MCF 10A (cell line): Measurements from ENCODE around the gene GLRA2. TPM values are rescaled to one million over a fixed set of nuclear protein-coding genes. Genes with fewer than 3 reads are reported as not detected.
A peak's percentile ranks its signal among the peaks of the same experiment; 100 is the strongest.

Experiments used
- Bru-seq: library from RNA; stranded (reverse); fragments of 400-500 nt; gene quantifications from one replicate; lab custom pipeline; 2021; lab: Mats Ljungman, UMichigan
- BruChase-seq, 2 experiments: library from RNA; stranded (reverse); fragments of 400-500 nt; gene quantifications; one replicate each; lab custom pipeline; 2021; lab: Mats Ljungman, UMichigan
- BruUV-seq: library from RNA; stranded (reverse); fragments of 400-500 nt; replicated peaks from 2 replicates; lab custom pipeline; 2021; lab: Mats Ljungman, UMichigan
- CTCF ChIA-PET: fragments of 300-600 bp; sonication (Branson Sonifier 250); formaldehyde crosslinking; extraction: SDS; loops from one replicate; lab custom pipeline; 2021; ENCODE audit warnings: antibody characterized with exemption, inconsistent platforms; lab: Yijun Ruan, JAX
- POLR2A ChIA-PET: fragments of 300-600, 350-650 bp; sonication (Branson Sonifier 250); formaldehyde crosslinking; extraction: SDS; loops from one replicate; lab custom pipeline; 2020; ENCODE audit warnings: antibody characterized with exemption, inconsistent platforms; lab: Yijun Ruan, JAX
- DNase-seq: peaks from one replicate; pipeline ENCODE4 v3.0.0-alpha.2; 2018; ENCODE audit not compliant: unreplicated experiment
- H3K27ac Mint-ChIP-seq: one replicate; pipeline ENCODE4 v1.8.0; 2022; ENCODE audit warnings: mild to moderate bottlenecking, low read depth, mixed read lengths; ENCODE audit not compliant: unreplicated experiment
- H3K27me3 Mint-ChIP-seq: one replicate; pipeline ENCODE4 v1.8.0; 2022; ENCODE audit warnings: mixed read lengths; ENCODE audit not compliant: insufficient read depth, unreplicated experiment
- H3K36me3 Mint-ChIP-seq: one replicate; pipeline ENCODE4 v1.8.0; 2022; ENCODE audit warnings: mild to moderate bottlenecking, moderate library complexity, mixed read lengths; ENCODE audit not compliant: insufficient read depth, unreplicated experiment
- H3K4me1 Mint-ChIP-seq: one replicate; pipeline ENCODE4 v1.8.0; 2022; ENCODE audit warnings: mixed read lengths; ENCODE audit not compliant: insufficient read depth, unreplicated experiment
- H3K4me3 Mint-ChIP-seq: one replicate; pipeline ENCODE4 v1.8.0; 2022; ENCODE audit warnings: mild to moderate bottlenecking, moderate library complexity, mixed read lengths; ENCODE audit not compliant: unreplicated experiment
- H3K9me3 Mint-ChIP-seq: one replicate; pipeline ENCODE4 v1.8.0; 2022; ENCODE audit warnings: mixed read lengths; ENCODE audit not compliant: unreplicated experiment
- CTCF ChIP-seq: fragments of 200-600 bp; IDR thresholded peaks from one replicate; pipeline ENCODE4 v1.8.0; 2022; ENCODE audit warnings: antibody characterized with exemption, mild to moderate bottlenecking; ENCODE audit not compliant: unreplicated experiment
- intact Hi-C: fragments of 100-400 bp; cut with micrococcal nuclease; formaldehyde crosslinking; loops from 2 replicates; pipeline ENCODE4 v1.14.1; 2022
- long read RNA-seq: library from polyadenylated mRNA; stranded (forward); transcript quantifications from one replicate; pipeline ENCODE4 v2.0.0, GENCODE V29; 2022
- total RNA-seq: library from RNA; stranded (reverse); gene quantifications from 2 replicates; pipeline ENCODE4 v1.2.3, GENCODE V29; 2022

The GLRA2 gene
- not detected in 2 replicates for total RNA-seq
- Bru-seq, nascent RNA: not detected
- percentile 3 among the genes with signal in this experiment for BruChase-seq, experiment 1, labeled RNA remaining after a 6-hour chase
- BruChase-seq, experiment 2, labeled RNA remaining after a 2-hour chase: percentile 3 among the genes with signal in this experiment
- long read RNA-seq: 0 reads

GRCh38 chrX:14529290-14529989, at the start of gene GLRA2:
GLRA2 (plus strand) TSS chrX:14529536; CDS start chrX:14530058, 522 bp downstream.
- TF ChIP-seq CTCF: no peak
- no TSS peak for BruUV-seq
- Mint-ChIP-seq H3K9me3 (no peaks in the 10 kb centered on the region), H3K27ac (no peak within 1 kb of the TSS), H3K27me3 (peaks cover 22% of the 10 kb centered on the region), H3K4me3 (peak within 1 kb of the TSS; percentile 61), H3K4me1 (peaks cover 5% of the 10 kb centered on the region), H3K36me3 (no peaks in the 10 kb centered on the region)
- ChIA-PET CTCF (interaction anchor here (0.6 to 2.8 kb wide), 20 partner anchors 19 to 494 kb away, joined by 3 to 13 read pairs (median 3); no protein-coding TSS in a partner anchor), POLR2A (interaction anchor here (0.6 kb wide), 1 partner anchor 246 kb away, joined by 3 read pairs; no protein-coding TSS in a partner anchor)
- intact Hi-C loops: loop anchor here (2.0 to 5.0 kb wide), 2 partner anchors 168 to 613 kb away; no protein-coding TSS in a partner anchor
- peak; percentile 50 for DNase-seq

- CTCF ChIA-PET: no interaction called here
- POLR2A ChIA-PET: no interaction called here
These were observed 39.9 kb upstream of the GLRA2 start for GRCh38 chrX:14489437-14489836.

GRCh38 chrX:14491689-14492088, 37.6 kb upstream of the GLRA2 start:
- no peak overlapping the region for H3K4me3 Mint-ChIP-seq
- POLR2A ChIA-PET: no interaction called here
- no peak for TF ChIP-seq CTCF
- no peaks in the 10 kb centered on the region for H3K9me3 Mint-ChIP-seq
- CTCF ChIA-PET: no interaction called here
- no peaks in the 10 kb centered on the region for H3K4me1 Mint-ChIP-seq
- H3K27me3 Mint-ChIP-seq: no peaks in the 10 kb centered on the region
- no TSS peak for BruUV-seq
- H3K27ac Mint-ChIP-seq: no peak overlapping the region
- intact Hi-C loops: no loop called here
- no peaks in the 10 kb centered on the region for H3K36me3 Mint-ChIP-seq
- DNase-seq: no peak

More at GRCh38 chrX:14489437-14489836, 39.9 kb upstream of the GLRA2 start:
- no TSS peak for BruUV-seq
- Mint-ChIP-seq H3K27ac (no peak overlapping the region), H3K36me3 (no peaks in the 10 kb centered on the region), H3K4me1 (no peaks in the 10 kb centered on the region), H3K27me3 (no peaks in the 10 kb centered on the region), H3K9me3 (no peaks in the 10 kb centered on the region), H3K4me3 (no peak overlapping the region)
- intact Hi-C loops: no loop called here
- DNase-seq: no peak
- TF ChIP-seq CTCF: no peak

- H3K4me1 Mint-ChIP-seq: peaks cover 6% of the 10 kb centered on the region
- H3K27me3 Mint-ChIP-seq: peaks cover 10% of the 10 kb centered on the region
- intact Hi-C loops: no loop called here
- no peak overlapping the region for H3K27ac Mint-ChIP-seq
- DNase-seq: no peak
- ChIA-PET POLR2A (no interaction called here), CTCF (interaction anchor here (0.6 kb wide), 1 partner anchor 1126 kb away, joined by 3 read pairs; no protein-coding TSS in a partner anchor)
- no peaks in the 10 kb centered on the region for H3K36me3 Mint-ChIP-seq
- no TSS peak for BruUV-seq
- TF ChIP-seq CTCF: no peak
- H3K4me3 Mint-ChIP-seq: peak overlapping the region; percentile 43
- no peaks in the 10 kb centered on the region for H3K9me3 Mint-ChIP-seq
These were observed 32.7 kb upstream of the GLRA2 start for GRCh38 chrX:14496674-14497073.
